ENCODE results near the gene CIAO3. TPM values are rescaled to one million over a fixed set of nuclear protein-coding genes. Genes with fewer than 3 reads are reported as not detected.

The CIAO3 gene
- total RNA-seq, 1 experiment from 2014 or later, result 32.8 TPM

- H3K27ac ChIP-seq (ENCODE audit: low read depth, low read length), result no peak overlapping the region
- no peaks in the 10 kb centered on the region for H4K20me1 ChIP-seq (ENCODE audit: insufficient read depth)
- BruUV-seq (replicated peaks), result no TSS peak
- H3K4me2 ChIP-seq (ENCODE audit: low read length), result no peak overlapping the region
- TF ChIP-seq EZH2 (IDR thresholded peaks at IDR 0.05) (no peak), EGR1 (IDR thresholded peaks at IDR 0.05; ENCODE audit: low read depth) (no peak), POLR2AphosphoS5 (IDR thresholded peaks at IDR 0.05; ENCODE audit: low read depth, low read length) (peak; percentile 13; the same call in 1 of the 2 replicates), POLR2A (IDR thresholded peaks at IDR 0.05; ENCODE audit: borderline replicate concordance, extremely low read depth, insufficient read depth, insufficient read length) (peak; percentile 1), SIN3A (IDR thresholded peaks at IDR 0.05; ENCODE audit: low read depth) (no peak)
- no peaks in the 10 kb centered on the region for H3K9me3 ChIP-seq (ENCODE audit: control insufficient read depth in 1 of 2, insufficient read depth in 1 of 2, low read depth in 1 of 2, low read length in 2 of 2)
- H3K27me3 ChIP-seq (ENCODE audit: insufficient read depth, low read length), result no peaks in the 10 kb centered on the region
- ChIA-PET CTCF (interaction anchor here (1.0 to 2.4 kb wide), 2 partner anchors 12 to 17 kb away, joined by 3 to 10 read pairs; no protein-coding TSS in a partner anchor), RAD21 (ENCODE audit: low non-redundant PET in 1 of 2, low total read pairs in 2 of 2, uncharacterized antibody in 2 of 2, unreplicated experiment in 2 of 2) (no interaction called here), POLR2A (interaction anchor here (3.0 kb wide), 1 partner anchor 9 kb away, joined by 20 read pairs; the partner anchor contains the start of gene METRN)
- H3K79me2 ChIP-seq (ENCODE audit: insufficient read depth, low read length), result peaks cover 19% of the 10 kb centered on the region; the same call in 1 of the 2 replicates
- H2AFZ ChIP-seq (ENCODE audit: low read depth, low read length, poor library complexity, severe bottlenecking), result no peak overlapping the region
- H3K9me2 ChIP-seq (ENCODE audit: insufficient read depth), result no peaks in the 10 kb centered on the region
- H3K36me3 ChIP-seq (ENCODE audit: control insufficient read depth in 1 of 2, insufficient read depth in 2 of 2, low read length in 2 of 2), result no peaks in the 10 kb centered on the region
- H3K9ac ChIP-seq (ENCODE audit: low read length), result no peak overlapping the region
- no peak for DNase-seq (ENCODE audit: low read depth, low spot score)
- H3K4me3 ChIP-seq (replicated peaks in 1 of 2; ENCODE audit: low read depth in 1 of 2, low read length in 2 of 2), result no peak overlapping the region
- ATAC-seq, result no peak
- peaks cover 16 to 58% of the 10 kb centered on the region in 2 experiments for H3K4me1 ChIP-seq (ENCODE audit: control insufficient read depth in 1 of 2, insufficient read depth in 2 of 2, low read length in 2 of 2)
- intact Hi-C loops (cut with micrococcal nuclease), result no loop called here
Observed at GRCh38 chr16:724188-725040, 16.4 kb downstream of the CIAO3 start.

- Histone ChIP-seq H3K4me2 (ENCODE audit: low read length) (no peak overlapping the region), H3K27ac (ENCODE audit: low read depth, low read length) (no peak overlapping the region), H3K36me3 (ENCODE audit: control insufficient read depth in 1 of 2, insufficient read depth in 2 of 2, low read length in 2 of 2) (no peaks in the 10 kb centered on the region), H4K20me1 (ENCODE audit: insufficient read depth) (no peaks in the 10 kb centered on the region), H3K79me2 (ENCODE audit: insufficient read depth, low read length) (peaks cover 13% of the 10 kb centered on the region; the same call in 1 of the 2 replicates), H3K4me1 (ENCODE audit: control insufficient read depth in 1 of 2, insufficient read depth in 2 of 2, low read length in 2 of 2) (peaks cover 23 to 59% of the 10 kb centered on the region in 2 experiments), H2AFZ (ENCODE audit: low read depth, low read length, poor library complexity, severe bottlenecking) (no peak overlapping the region), H3K4me3 (replicated peaks in 1 of 2; ENCODE audit: low read depth in 1 of 2, low read length in 2 of 2) (no peak overlapping the region), H3K9ac (ENCODE audit: low read length) (no peak overlapping the region), H3K27me3 (ENCODE audit: insufficient read depth, low read length) (no peaks in the 10 kb centered on the region), H3K9me2 (ENCODE audit: insufficient read depth) (no peaks in the 10 kb centered on the region), H3K9me3 (ENCODE audit: control insufficient read depth in 1 of 2, insufficient read depth in 1 of 2, low read depth in 1 of 2, low read length in 2 of 2) (no peaks in the 10 kb centered on the region)
- ATAC-seq (no peak), DNase-seq (ENCODE audit: low read depth, low spot score) (no peak)
- no TSS peak for BruUV-seq (replicated peaks)
- ChIA-PET POLR2A (no interaction called here), CTCF (interaction anchor here (2.4 kb wide), 1 partner anchor 11 kb away, joined by 10 read pairs; no protein-coding TSS in a partner anchor), RAD21 (ENCODE audit: low non-redundant PET in 1 of 2, low total read pairs in 2 of 2, uncharacterized antibody in 2 of 2, unreplicated experiment in 2 of 2) (no interaction called here)
- intact Hi-C loops (cut with micrococcal nuclease), result no loop called here
- no peak for TF ChIP-seq CEBPB (IDR thresholded peaks at IDR 0.05; ENCODE audit: low read depth)
- TF ChIP-seq FOSL1 (IDR thresholded peaks at IDR 0.05; ENCODE audit: low read depth), result no peak
- no peak for TF ChIP-seq YY1 (IDR thresholded peaks at IDR 0.05; ENCODE audit: extremely low read depth, insufficient replicate concordance, low read depth, low read length)
- no peak for TF ChIP-seq EZH2phosphoT487 (IDR thresholded peaks at IDR 0.05; ENCODE audit: borderline replicate concordance)
- TF ChIP-seq JUND (IDR thresholded peaks at IDR 0.05), result no peak
- TF ChIP-seq ZFX (IDR thresholded peaks at IDR 0.05), result no peak
- no peak for TF ChIP-seq CBX3 (IDR thresholded peaks at IDR 0.05; ENCODE audit: low read depth)
- TF ChIP-seq CTCF (IDR thresholded peaks at IDR 0.05 in 2 of 3, conservative IDR thresholded peaks at IDR 0.05 in 1 of 3; ENCODE audit: borderline replicate concordance in 1 of 3, insufficient read depth in 1 of 3, low read depth in 2 of 3, low read length in 2 of 3), result no peak
- TF ChIP-seq ZNF274 (IDR thresholded peaks at IDR 0.05; ENCODE audit: low read depth, low read length), result no peak
- no peak for TF ChIP-seq EZH2 (IDR thresholded peaks at IDR 0.05)
- no peak for TF ChIP-seq REST (IDR thresholded peaks at IDR 0.05; ENCODE audit: low read depth)
Observed at GRCh38 chr16:723695-724094, 17.1 kb downstream of the CIAO3 start.
